Right kidney (tissue), 1 donor: ENCODE measurements around the gene RBM46.
"Not testable (repeated sequence)": the region's sequence is repeated elsewhere in the genome, so short reads cannot be mapped to it uniquely, and the experiment has no call there.

Source experiments
- DNase-seq: peaks from one replicate; pipeline ENCODE4 v3.0.0-alpha.2; 2016

RBM46 gene

DNA sequence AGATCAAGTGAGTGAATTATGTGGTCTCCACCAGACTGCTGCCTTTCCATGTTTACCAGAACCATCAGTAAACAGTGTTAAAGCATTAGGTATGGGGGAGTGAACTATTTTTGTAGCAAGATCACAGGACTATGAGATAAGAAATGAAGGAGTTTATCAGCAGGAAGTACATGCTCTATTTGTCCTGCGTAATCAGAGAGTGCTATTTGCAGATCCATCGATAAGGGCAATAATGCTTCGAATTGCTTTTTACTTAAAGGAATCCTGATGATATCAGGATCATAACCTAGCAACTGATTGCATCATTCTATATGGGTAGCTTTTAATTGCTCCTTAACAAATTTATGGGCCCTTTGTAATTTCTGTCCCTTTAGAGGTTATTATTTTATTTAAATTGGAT lies 57.1 kb downstream of the RBM46 start:
- no peak for DNase-seq

DNA sequence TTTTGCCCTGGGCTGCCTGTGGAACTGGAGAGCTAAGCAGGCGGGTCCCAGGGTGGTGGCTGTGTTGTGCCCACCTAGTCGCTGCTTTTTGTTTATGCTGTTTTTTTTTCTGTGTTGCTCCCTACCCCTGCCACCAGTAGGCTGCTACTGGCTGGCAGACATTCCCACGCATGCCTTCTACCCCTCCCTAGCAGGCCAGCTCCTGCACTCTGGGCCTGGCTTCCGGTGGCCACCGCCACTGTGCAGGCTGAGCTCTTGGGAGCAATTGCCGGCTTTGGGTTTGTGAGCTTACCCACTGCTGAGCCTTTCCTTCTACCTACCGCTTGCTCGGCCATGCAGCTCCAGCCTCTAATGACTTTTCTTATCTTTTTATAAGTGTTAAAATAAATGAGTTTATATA lies 57.6 kb downstream of the RBM46 start:
- DNase-seq: no peak

GRCh38 chr4:154854362-154854761 lies 73.3 kb downstream of the RBM46 start:
- no peak for DNase-seq

- no peak for DNase-seq
These were observed 77.1 kb downstream of the RBM46 start for GRCh38 chr4:154858166-154858565.

- DNase-seq: no peak
These were observed 87.5 kb downstream of the RBM46 start for GRCh38 chr4:154868414-154869194.

DNA sequence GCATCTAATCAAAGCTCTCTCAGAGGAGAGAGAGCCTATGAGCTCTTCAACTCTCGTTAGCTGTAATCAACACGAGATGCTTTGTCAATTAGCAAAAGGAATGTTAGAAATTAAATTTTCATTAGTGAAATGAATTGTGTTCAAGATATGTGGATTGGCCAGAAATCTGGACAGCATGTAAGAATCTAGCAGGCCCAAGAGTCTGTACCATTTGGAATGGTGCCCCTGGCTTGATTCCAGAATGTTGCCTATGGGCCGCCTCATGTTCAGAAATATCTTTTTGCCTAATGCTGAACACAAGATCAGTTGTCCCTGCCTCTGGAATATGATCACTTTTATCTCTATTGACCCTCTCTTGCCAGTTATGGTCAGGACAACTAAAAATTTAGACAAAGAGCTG lies 88.2 kb downstream of the RBM46 start:
- no peak for DNase-seq

DNA sequence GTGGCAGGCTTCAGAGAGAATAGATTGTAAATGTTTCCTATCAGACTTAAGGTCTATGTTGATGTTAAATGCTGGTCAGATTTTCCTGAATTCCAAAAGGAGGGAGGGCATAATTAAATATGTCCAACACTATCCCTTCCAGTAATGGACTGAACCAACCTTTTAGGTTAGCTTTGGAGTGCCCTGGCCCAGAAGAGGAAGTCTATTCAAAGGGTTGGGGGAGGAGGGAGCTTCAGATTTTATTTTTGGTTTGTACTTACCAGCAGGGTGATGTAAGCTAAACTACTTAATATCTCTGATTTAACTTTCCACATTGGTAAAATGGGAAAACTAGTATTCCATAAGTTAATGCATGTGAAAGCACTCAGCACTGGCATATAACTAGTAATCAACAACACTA lies 91.1 kb downstream of the RBM46 start:
- no peak for DNase-seq

GRCh38 chr4:154874049-154874448 lies 93.0 kb downstream of the RBM46 start:
- DNase-seq: not testable (repeated sequence)

GRCh38 chr4:154877110-154877760 lies 96.2 kb downstream of the RBM46 start:
- DNase-seq: no peak
